ENCODE data around the gene PDE6D. TPM values are rescaled to one million over a fixed set of nuclear protein-coding genes. Genes with fewer than 3 reads are reported as not detected.

Gene PDE6D
- polyA plus RNA-seq, 3 donors: 28.4 to 54.6 (median 50.5) TPM

- Histone ChIP-seq H3K4me2 (replicated peaks; ENCODE audit: extremely low read depth, low read length, poor library complexity, severe bottlenecking) (no peak overlapping the region), H3K4me1 (ENCODE audit: control insufficient read depth in 1 of 2, insufficient read depth in 2 of 2, low read length in 2 of 2) (peaks cover 8 to 12% of the 10 kb centered on the region in 2 donors), H3K79me2 (ENCODE audit: insufficient read depth, low read length) (no peaks in the 10 kb centered on the region), H3K36me3 (replicated peaks in 1 of 2; ENCODE audit: control insufficient read depth in 1 of 2, insufficient read depth in 2 of 2, low read length in 2 of 2) (no peaks in the 10 kb centered on the region), H2AFZ (ENCODE audit: insufficient read depth, low read depth, low read length, poor library complexity, severe bottlenecking) (no peak overlapping the region), H3K9me3 (replicated peaks in 1 of 2; ENCODE audit: control insufficient read depth in 1 of 2, insufficient read depth in 1 of 2, low read length in 2 of 2) (no peaks in the 10 kb centered on the region), H3K27ac (ENCODE audit: low read depth in 1 of 2, low read length in 2 of 2) (no peak overlapping the region), H3K9ac (ENCODE audit: insufficient read depth, low read length, poor library complexity, severe bottlenecking) (no peak overlapping the region), H3K4me3 (replicated peaks in 1 of 3; ENCODE audit: low read depth in 2 of 3, low read length in 3 of 3) (no peak overlapping the region), H3K27me3 (ENCODE audit: control insufficient read depth in 2 of 2, insufficient read depth in 2 of 2, low read length in 2 of 2) (no peaks in the 10 kb centered on the region), H4K20me1 (ENCODE audit: insufficient read depth, low read length) (no peaks in the 10 kb centered on the region)
- TF ChIP-seq CTCF (IDR thresholded peaks at IDR 0.05): no peak
- Mint-ChIP-seq H3K36me3 (no peaks in the 10 kb centered on the region), H3K27ac (no peak overlapping the region), H3K9me3 (no peaks in the 10 kb centered on the region), H3K27me3 (ENCODE audit: low read depth in 3 of 3) (peaks cover 2 to 6% (median 4%) of the 10 kb centered on the region in 3 donors), H3K4me1 (peaks cover 12% of the 10 kb centered on the region), H3K4me3 (no peak overlapping the region)
- 87% methylated on average over 3 of the region's 4 CpGs for WGBS (ENCODE audit: insufficient coverage)
- intact Hi-C loops (cut with micrococcal nuclease): no loop called here
- no peak for DNase-seq
These were observed 93.1 kb downstream of the PDE6D start for GRCh38 chr2:231687961-231688360.

GRCh38 chr2:231687133-231687852, 93.8 kb downstream of the PDE6D start:
- H3K9me3 Mint-ChIP-seq: no peaks in the 10 kb centered on the region
- H3K4me3 ChIP-seq (replicated peaks in 1 of 3; ENCODE audit: low read depth in 2 of 3, low read length in 3 of 3): no peak overlapping the region
- TF ChIP-seq CTCF (IDR thresholded peaks at IDR 0.05): peak; percentile 64
- no peaks in the 10 kb centered on the region for H3K27me3 ChIP-seq (ENCODE audit: control insufficient read depth in 2 of 2, insufficient read depth in 2 of 2, low read length in 2 of 2)
- no peak overlapping the region for H3K27ac ChIP-seq (ENCODE audit: low read depth in 1 of 2, low read length in 2 of 2)
- peak overlapping the region; percentile 80 for H2AFZ ChIP-seq (ENCODE audit: insufficient read depth, low read depth, low read length, poor library complexity, severe bottlenecking)
- DNase-seq: peak; percentile 64 to 80 (median 73)
- no peak overlapping the region for H3K9ac ChIP-seq (ENCODE audit: insufficient read depth, low read length, poor library complexity, severe bottlenecking)
- H3K27me3 Mint-ChIP-seq (ENCODE audit: low read depth in 3 of 3): peaks cover 2 to 10% (median 4%) of the 10 kb centered on the region in 3 donors
- H3K4me3 Mint-ChIP-seq: peak overlapping the region in 1 of 2 donors; percentile 21
- no peaks in the 10 kb centered on the region for H3K36me3 ChIP-seq (replicated peaks in 1 of 2; ENCODE audit: control insufficient read depth in 1 of 2, insufficient read depth in 2 of 2, low read length in 2 of 2)
- H3K9me3 ChIP-seq (replicated peaks in 1 of 2; ENCODE audit: control insufficient read depth in 1 of 2, insufficient read depth in 1 of 2, low read length in 2 of 2): no peaks in the 10 kb centered on the region
- H3K4me1 Mint-ChIP-seq: peaks cover 13% of the 10 kb centered on the region
- 25% methylated on average over 10 of the region's 14 CpGs for WGBS (ENCODE audit: insufficient coverage)
- no peaks in the 10 kb centered on the region for H3K36me3 Mint-ChIP-seq
- intact Hi-C loops (cut with micrococcal nuclease): no loop called here
- H3K4me1 ChIP-seq (ENCODE audit: control insufficient read depth in 1 of 2, insufficient read depth in 2 of 2, low read length in 2 of 2): peaks cover 5 to 8% of the 10 kb centered on the region in 2 donors
- peak overlapping the region in 1 of 7 donors; percentile 50 for H3K27ac Mint-ChIP-seq
- H4K20me1 ChIP-seq (ENCODE audit: insufficient read depth, low read length): no peaks in the 10 kb centered on the region
- H3K79me2 ChIP-seq (ENCODE audit: insufficient read depth, low read length): no peaks in the 10 kb centered on the region
- H3K4me2 ChIP-seq (replicated peaks; ENCODE audit: extremely low read depth, low read length, poor library complexity, severe bottlenecking): peak overlapping the region; percentile 38
